ENCODE measurements around the gene PI4K2A.
"Not testable (repeated sequence)": the region's sequence is repeated elsewhere in the genome, so short reads cannot be mapped to it uniquely, and the experiment has no call there.

PI4K2A gene

GRCh38 chr10:97687785-97688781, 47.6 kb downstream of the PI4K2A start:
- no peak for DNase-seq

DNA sequence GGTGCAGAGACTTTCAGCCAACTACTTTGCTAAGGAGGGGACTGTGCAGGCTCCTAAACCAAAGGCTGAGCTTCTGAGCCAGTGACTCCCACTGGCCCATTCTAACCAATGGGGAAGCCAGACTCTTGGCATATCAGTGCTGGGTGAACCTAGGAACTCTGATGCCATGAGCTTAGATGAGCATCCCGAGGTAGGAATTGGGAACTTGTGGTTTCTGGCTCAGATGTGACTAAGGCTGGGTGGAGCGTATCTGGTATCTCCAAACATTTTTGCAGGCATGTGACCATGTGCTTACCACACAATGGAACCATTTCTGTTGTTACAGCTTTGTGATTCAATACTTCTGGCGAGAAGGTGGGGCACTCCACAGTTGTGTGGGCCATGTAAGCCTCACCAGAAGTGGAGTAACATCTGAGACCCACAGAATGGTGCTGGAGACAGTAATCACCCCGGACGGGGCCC, 49.1 kb downstream of the PI4K2A start:
- DNase-seq: peak; percentile 76

More at GRCh38 chr10:97687785-97688781, 47.6 kb downstream of the PI4K2A start:
- in situ Hi-C loops (cut with HindIII; ENCODE audit: low pct_ligation_motif_present, low pct_unique_long_range_greater_than_20kb, low sequenced_read_pairs): no loop called here

DNA sequence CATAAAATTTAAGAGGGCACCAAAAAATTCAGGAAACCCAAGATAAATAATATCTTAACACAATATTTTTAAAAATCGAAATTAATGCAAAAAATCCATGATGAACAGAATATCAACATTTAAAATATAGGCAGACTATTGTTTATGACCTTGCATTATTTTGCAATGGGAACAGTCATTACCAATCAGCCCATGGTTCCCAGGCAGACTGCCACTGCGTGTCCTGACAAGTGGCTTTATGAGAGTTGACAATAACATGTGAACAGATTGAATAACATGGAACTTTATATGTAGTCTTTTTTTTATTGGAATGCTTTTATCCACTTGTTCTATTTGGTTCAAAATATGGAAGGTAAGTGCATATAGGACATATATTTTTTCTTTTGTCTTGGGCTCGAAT, 49.7 kb downstream of the PI4K2A start:
- DNase-seq: no peak

More for the DNA sequence above, 49.1 kb downstream of the PI4K2A start:
- in situ Hi-C loops (cut with HindIII; ENCODE audit: low pct_ligation_motif_present, low pct_unique_long_range_greater_than_20kb, low sequenced_read_pairs): no loop called here

DNA sequence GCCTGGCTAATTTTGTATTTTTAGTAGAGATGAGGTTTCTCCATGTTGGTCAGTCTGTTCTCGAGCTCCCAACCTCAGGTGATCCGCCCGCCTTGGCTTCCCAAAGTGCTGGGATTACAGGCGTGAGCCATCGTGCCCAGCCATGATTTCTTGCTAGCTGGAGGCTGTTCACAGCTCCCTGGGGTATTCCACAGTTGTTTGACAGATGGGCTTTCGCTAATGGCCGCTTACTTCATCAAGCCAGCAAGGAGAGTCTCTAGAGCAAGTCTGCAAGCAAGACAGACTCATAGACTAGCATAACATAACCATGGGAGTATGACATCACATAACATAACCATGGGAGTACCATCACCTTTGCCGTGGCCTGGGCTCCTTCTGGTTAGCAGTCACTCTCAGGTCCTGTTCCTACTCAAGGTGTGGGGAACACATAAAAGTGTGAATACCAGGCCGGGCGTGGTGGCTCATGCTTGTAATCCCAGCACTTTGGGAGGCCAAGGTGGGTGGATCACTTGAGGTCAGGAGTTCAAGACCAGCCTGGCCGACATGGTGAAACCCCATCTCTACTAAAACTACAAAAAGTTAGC, 57.7 kb downstream of the PI4K2A start:
- in situ Hi-C loops (cut with HindIII; ENCODE audit: low pct_ligation_motif_present, low pct_unique_long_range_greater_than_20kb, low sequenced_read_pairs); DNase-seq: not testable (repeated sequence)

More for the DNA sequence above, 49.7 kb downstream of the PI4K2A start:
- in situ Hi-C loops (cut with HindIII; ENCODE audit: low pct_ligation_motif_present, low pct_unique_long_range_greater_than_20kb, low sequenced_read_pairs): no loop called here

- peak; percentile 78 for DNase-seq
These were observed 61.1 kb downstream of the PI4K2A start for GRCh38 chr10:97701438-97702069.

GRCh38 chr10:97703398-97704067, 63.1 kb downstream of the PI4K2A start:
- DNase-seq: no peak
- in situ Hi-C loops (cut with HindIII; ENCODE audit: low pct_ligation_motif_present, low pct_unique_long_range_greater_than_20kb, low sequenced_read_pairs): no loop called here

More at GRCh38 chr10:97701438-97702069, 61.1 kb downstream of the PI4K2A start:
- in situ Hi-C loops (cut with HindIII; ENCODE audit: low pct_ligation_motif_present, low pct_unique_long_range_greater_than_20kb, low sequenced_read_pairs): no loop called here

GRCh38 chr10:97704341-97704740, 63.9 kb downstream of the PI4K2A start:
- in situ Hi-C loops (cut with HindIII; ENCODE audit: low pct_ligation_motif_present, low pct_unique_long_range_greater_than_20kb, low sequenced_read_pairs): no loop called here
- no peak for DNase-seq

- no peak for DNase-seq
- in situ Hi-C loops (cut with HindIII; ENCODE audit: low pct_ligation_motif_present, low pct_unique_long_range_greater_than_20kb, low sequenced_read_pairs): no loop called here
These were observed 64.7 kb downstream of the PI4K2A start for GRCh38 chr10:97705006-97705670.

GRCh38 chr10:97707134-97707861, 66.8 kb downstream of the PI4K2A start:
- in situ Hi-C loops (cut with HindIII; ENCODE audit: low pct_ligation_motif_present, low pct_unique_long_range_greater_than_20kb, low sequenced_read_pairs): no loop called here
- DNase-seq: no peak

GRCh38 chr10:97708167-97708566, 67.7 kb downstream of the PI4K2A start:
- in situ Hi-C loops (cut with HindIII; ENCODE audit: low pct_ligation_motif_present, low pct_unique_long_range_greater_than_20kb, low sequenced_read_pairs): no loop called here
- no peak for DNase-seq

DNA sequence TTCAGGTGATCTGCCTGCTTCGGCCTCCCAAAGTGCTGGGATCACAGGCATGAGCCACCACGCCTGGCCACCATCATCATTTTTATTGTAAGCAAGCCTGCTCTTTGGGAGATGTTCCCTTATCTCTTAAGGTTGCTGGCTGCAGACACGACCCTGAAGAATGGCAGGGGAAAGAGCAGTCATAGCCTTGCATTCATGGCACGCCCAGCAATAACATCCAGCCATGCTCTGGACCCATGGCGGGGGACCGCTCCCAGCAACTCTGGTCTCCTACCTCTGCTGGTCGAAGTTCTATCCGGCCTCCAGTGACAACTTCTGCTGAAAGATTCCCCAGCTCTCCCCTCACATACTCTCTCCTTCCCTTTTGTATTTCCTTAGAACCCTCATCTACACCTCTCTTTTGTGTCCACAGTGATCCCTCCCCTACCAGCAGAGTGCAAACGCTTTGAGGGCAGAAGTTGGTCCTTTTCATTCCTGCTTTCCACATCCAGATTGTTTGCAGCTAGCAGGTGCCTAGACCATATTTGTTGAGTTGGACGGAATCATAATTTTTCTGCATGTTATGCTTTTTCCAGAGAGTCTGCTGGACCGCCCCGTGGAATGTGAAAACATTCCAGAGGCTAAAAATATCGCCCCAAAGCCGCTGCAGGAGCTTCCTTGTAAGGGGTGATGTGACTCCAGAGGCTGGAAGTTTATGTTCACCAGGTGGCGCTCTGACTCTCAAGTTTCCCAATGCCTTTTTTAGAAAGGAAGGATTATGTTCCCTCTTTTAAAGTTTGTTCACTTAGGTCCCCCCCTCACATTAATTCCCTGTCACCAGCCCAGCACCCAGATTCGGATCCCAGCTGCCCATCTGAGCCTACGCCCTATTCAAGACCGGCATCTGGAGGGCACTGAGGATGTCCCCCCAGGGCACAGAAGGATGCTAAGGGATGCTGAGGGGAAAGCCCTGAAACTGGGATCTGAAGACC, 68.8 kb downstream of the PI4K2A start:
- DNase-seq: peak; percentile 73
- in situ Hi-C loops (cut with HindIII; ENCODE audit: low pct_ligation_motif_present, low pct_unique_long_range_greater_than_20kb, low sequenced_read_pairs): no loop called here

GRCh38 chr10:97711640-97712572, 71.4 kb downstream of the PI4K2A start:
- no peak for DNase-seq
- in situ Hi-C loops (cut with HindIII; ENCODE audit: low pct_ligation_motif_present, low pct_unique_long_range_greater_than_20kb, low sequenced_read_pairs): no loop called here

DNA sequence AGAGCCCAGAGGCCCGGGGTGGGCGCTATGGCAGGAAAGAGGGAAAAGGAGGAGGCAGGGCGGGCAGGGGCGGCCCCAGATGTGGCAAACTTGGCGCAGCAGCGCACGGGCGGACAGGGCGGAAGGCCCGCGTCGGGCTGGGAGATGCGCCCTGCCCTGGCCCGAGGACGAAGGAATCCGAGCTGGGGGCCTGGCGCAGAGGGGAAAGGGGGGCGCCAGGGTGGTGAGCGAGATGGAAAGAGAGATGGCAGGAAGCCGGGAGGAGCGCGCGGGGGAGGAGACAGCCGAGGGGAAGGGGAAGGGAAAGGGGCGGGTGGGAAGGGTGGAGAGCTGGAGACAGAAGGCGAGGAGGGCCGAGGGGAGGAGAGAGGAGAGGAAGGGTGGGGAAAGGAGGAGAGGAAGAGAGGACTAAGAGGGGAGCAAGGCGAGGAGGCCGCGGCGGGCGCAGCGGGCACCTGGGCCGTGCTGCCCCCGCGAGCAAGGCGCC, 72.9 kb downstream of the PI4K2A start, which contains the start of gene MARVELD1:
MARVELD1 (plus strand) TSS at position 392 of the 487 bp plus-strand sequence. CDS start 147 bp downstream, outside the sequence.
- peak; percentile 79 for DNase-seq
- in situ Hi-C loops (cut with HindIII; ENCODE audit: low pct_ligation_motif_present, low pct_unique_long_range_greater_than_20kb, low sequenced_read_pairs): no loop called here

DNA sequence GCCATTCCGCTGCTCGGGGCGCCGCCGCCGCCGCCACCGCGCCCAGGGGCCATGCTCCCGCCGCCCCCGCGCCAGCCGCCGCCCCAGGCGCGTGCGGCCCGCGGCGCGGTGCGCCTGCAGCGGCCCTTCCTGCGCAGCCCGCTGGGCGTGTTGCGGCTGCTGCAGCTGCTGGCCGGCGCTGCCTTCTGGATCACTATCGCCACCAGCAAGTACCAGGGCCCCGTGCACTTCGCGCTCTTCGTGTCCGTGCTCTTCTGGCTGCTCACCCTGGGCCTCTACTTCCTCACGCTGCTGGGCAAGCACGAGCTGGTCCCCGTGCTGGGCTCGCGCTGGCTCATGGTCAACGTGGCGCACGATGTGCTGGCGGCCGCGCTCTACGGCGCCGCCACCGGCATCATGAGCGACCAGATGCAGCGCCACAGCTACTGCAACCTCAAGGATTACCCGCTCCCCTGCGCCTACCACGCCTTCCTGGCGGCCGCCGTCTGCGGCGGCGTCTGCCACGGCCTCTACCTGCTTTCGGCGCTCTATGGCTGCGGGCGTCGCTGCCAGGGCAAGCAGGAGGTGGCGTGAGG, 73.4 kb downstream of the PI4K2A start:
- peak; percentile 78 for DNase-seq
- in situ Hi-C loops (cut with HindIII; ENCODE audit: low pct_ligation_motif_present, low pct_unique_long_range_greater_than_20kb, low sequenced_read_pairs): no loop called here

All from ACHN (cell line).